ENCODE data around the gene MTARC2.

GRCh38 chr1:220764757-220765156 is 16.6 kb downstream of the MTARC2 start:
- TF ChIP-seq CTCF (conservative IDR thresholded peaks at IDR 0.05; ENCODE audit: low read depth, low read length): no peak
- TF ChIP-seq EZH2 (IDR thresholded peaks at IDR 0.05; ENCODE audit: low read length, unreplicated experiment): no peak

All from PC-3 (cell line).